CD14-positive monocyte (primary cell): ENCODE results near the gene MCRIP2. TPM values are rescaled to one million over a fixed set of nuclear protein-coding genes. Genes with fewer than 3 reads are reported as not detected.

Experiments
- DNase-seq, 3 donors: peaks; one replicate each; pipeline ENCODE4 v3.0.0-alpha.2; 2011 to 2022
- H2AFZ ChIP-seq: 2 replicates; pipeline ENCODE4 v1.6.0; 2012; ENCODE audit warnings: mild to moderate bottlenecking, low read depth, low read length, inconsistent platforms; ENCODE audit not compliant: insufficient read depth, poor library complexity, severe bottlenecking
- H3K27ac ChIP-seq, 2 donors: 1 replicate in 1 of 2; 2 replicates in 1 of 2; pipeline ENCODE4 v1.5.1; 2012 to 2013; ENCODE audit warnings: low read length in 2 of 2, control low read depth in 1 of 2, inconsistent platforms in 1 of 2, low read depth in 1 of 2, mild to moderate bottlenecking in 1 of 2
- H3K27me3 ChIP-seq, 2 donors: one replicate each; pipeline versions ENCODE4 v1.6.0 to v1.6.1; 2011 to 2013; ENCODE audit warnings: low read length in 2 of 2; ENCODE audit not compliant: control insufficient read depth in 2 of 2, insufficient read depth in 2 of 2
- H3K36me3 ChIP-seq, 2 donors: replicated peaks in 1 of 2; 1 replicate in 1 of 2; 2 replicates in 1 of 2; pipeline versions ENCODE4 v1.5.1 to v1.6.1; 2012 to 2013; ENCODE audit warnings: low read length in 2 of 2, control low read depth in 1 of 2, inconsistent platforms in 1 of 2, mild to moderate bottlenecking in 1 of 2; ENCODE audit not compliant: insufficient read depth in 2 of 2, control insufficient read depth in 1 of 2
- H3K4me1 ChIP-seq, 2 donors: 1 replicate in 1 of 2; 2 replicates in 1 of 2; pipeline versions ENCODE4 v1.5.1 to v1.6.1; 2012 to 2013; ENCODE audit warnings: low read length in 2 of 2, control low read depth in 1 of 2, inconsistent platforms in 1 of 2, mild to moderate bottlenecking in 1 of 2, moderate library complexity in 1 of 2; ENCODE audit not compliant: insufficient read depth in 2 of 2, control insufficient read depth in 1 of 2
- H3K4me2 ChIP-seq: replicated peaks from 2 replicates; pipeline ENCODE3; 2012; ENCODE audit warnings: low read length, moderate library complexity, mild to moderate bottlenecking; ENCODE audit not compliant: poor library complexity, severe bottlenecking; ENCODE audit errors: extremely low read depth
- H3K4me3 ChIP-seq, 3 experiments: fragments of 200-600 bp in 1 of 3; sonication (generic) in 1 of 3; replicated peaks in 1 of 3; 1 replicate in 2 of 3; 2 replicates in 1 of 3; pipeline ENCODE4 v1.5.1; 2011 to 2013; ENCODE audit warnings: low read length in 3 of 3, mild to moderate bottlenecking in 3 of 3, control low read depth in 2 of 3, low read depth in 2 of 3, inconsistent platforms in 1 of 3, moderate library complexity in 1 of 3
- H3K79me2 ChIP-seq: 2 replicates; pipeline ENCODE4 v1.6.0; 2012; ENCODE audit warnings: mild to moderate bottlenecking, control low read depth, inconsistent platforms, low read length, moderate library complexity; ENCODE audit not compliant: insufficient read depth
- H3K9ac ChIP-seq: 2 replicates; pipeline ENCODE4 v1.6.0; 2017; ENCODE audit warnings: low read length, mild to moderate bottlenecking; ENCODE audit not compliant: insufficient read depth, poor library complexity, severe bottlenecking
- H3K9me3 ChIP-seq, 2 donors: replicated peaks in 1 of 2; 1 replicate in 1 of 2; 2 replicates in 1 of 2; pipeline versions ENCODE4 v1.5.1 to v1.6.1; 2012 to 2013; ENCODE audit warnings: low read length in 2 of 2, control low read depth in 1 of 2; ENCODE audit not compliant: control insufficient read depth in 1 of 2, insufficient read depth in 1 of 2
- H4K20me1 ChIP-seq: 2 replicates; pipeline ENCODE4 v1.6.0; 2012; ENCODE audit warnings: mild to moderate bottlenecking, low read length, control low read depth, moderate library complexity; ENCODE audit not compliant: insufficient read depth
- H3K27ac Mint-ChIP-seq, 7 donors: one replicate each; pipeline ENCODE4 v1.8.0; 2020; ENCODE audit warnings: mild to moderate bottlenecking in 7 of 7, mixed read lengths in 7 of 7, moderate library complexity in 6 of 7, inconsistent platforms in 2 of 7
- H3K27me3 Mint-ChIP-seq, 3 donors: one replicate each; pipeline ENCODE4 v1.8.0; 2021 to 2022; ENCODE audit warnings: low read depth in 3 of 3, mild to moderate bottlenecking in 3 of 3, mixed read lengths in 3 of 3, moderate library complexity in 3 of 3, inconsistent platforms in 1 of 3
- H3K36me3 Mint-ChIP-seq, 2 donors: one replicate each; pipeline ENCODE4 v1.8.0; 2020; ENCODE audit warnings: mixed read lengths in 2 of 2, inconsistent platforms in 1 of 2, mild to moderate bottlenecking in 1 of 2
- H3K4me1 Mint-ChIP-seq: one replicate; pipeline ENCODE4 v1.8.0; 2020; ENCODE audit warnings: mild to moderate bottlenecking, mixed read lengths
- H3K4me3 Mint-ChIP-seq, 2 donors: one replicate each; pipeline ENCODE4 v1.8.0; 2020; ENCODE audit warnings: mild to moderate bottlenecking in 2 of 2, mixed read lengths in 2 of 2, moderate library complexity in 1 of 2
- H3K9me3 Mint-ChIP-seq, 7 donors: one replicate each; pipeline ENCODE4 v1.8.0; 2020 to 2022; ENCODE audit warnings: mixed read lengths in 7 of 7, mild to moderate bottlenecking in 6 of 7, moderate library complexity in 6 of 7, inconsistent platforms in 2 of 7
- CTCF ChIP-seq: fragments of 200-600 bp; IDR thresholded peaks from one replicate; pipeline ENCODE4 v1.8.0; 2022; ENCODE audit warnings: antibody characterized with exemption, mild to moderate bottlenecking
- WGBS: methylation state at CpG from one replicate; pipeline ENCODE4 v1.1.5; 2013; ENCODE audit warnings: missing lambda C conversion rate; ENCODE audit not compliant: insufficient coverage; 5-methylcytosine and 5-hydroxymethylcytosine counted together
- intact Hi-C, 2 donors: fragments of 100-400 bp; cut with micrococcal nuclease; formaldehyde crosslinking; loops; one replicate each; pipeline versions ENCODE4 v1.15.0 to v1.15.1; 2023
- polyA plus RNA-seq, 3 donors: library from polyadenylated mRNA; depleted of rRNA in 1 of 3; unstranded in 2 of 3; stranded (reverse) in 1 of 3; fragments of 300-500 nt in 2 of 3; fragments of >200 nt in 1 of 3; fragmentation: Illumina TruSeq in 2 of 3; gene quantifications; 1 replicate in 2 of 3; 2 replicates in 1 of 3; pipeline ENCODE4 v1.2.3, GENCODE V29; 2012 to 2021

Gene MCRIP2
- polyA plus RNA-seq, 3 donors, result 23.7 to 65.6 (median 42.1) TPM

DNA sequence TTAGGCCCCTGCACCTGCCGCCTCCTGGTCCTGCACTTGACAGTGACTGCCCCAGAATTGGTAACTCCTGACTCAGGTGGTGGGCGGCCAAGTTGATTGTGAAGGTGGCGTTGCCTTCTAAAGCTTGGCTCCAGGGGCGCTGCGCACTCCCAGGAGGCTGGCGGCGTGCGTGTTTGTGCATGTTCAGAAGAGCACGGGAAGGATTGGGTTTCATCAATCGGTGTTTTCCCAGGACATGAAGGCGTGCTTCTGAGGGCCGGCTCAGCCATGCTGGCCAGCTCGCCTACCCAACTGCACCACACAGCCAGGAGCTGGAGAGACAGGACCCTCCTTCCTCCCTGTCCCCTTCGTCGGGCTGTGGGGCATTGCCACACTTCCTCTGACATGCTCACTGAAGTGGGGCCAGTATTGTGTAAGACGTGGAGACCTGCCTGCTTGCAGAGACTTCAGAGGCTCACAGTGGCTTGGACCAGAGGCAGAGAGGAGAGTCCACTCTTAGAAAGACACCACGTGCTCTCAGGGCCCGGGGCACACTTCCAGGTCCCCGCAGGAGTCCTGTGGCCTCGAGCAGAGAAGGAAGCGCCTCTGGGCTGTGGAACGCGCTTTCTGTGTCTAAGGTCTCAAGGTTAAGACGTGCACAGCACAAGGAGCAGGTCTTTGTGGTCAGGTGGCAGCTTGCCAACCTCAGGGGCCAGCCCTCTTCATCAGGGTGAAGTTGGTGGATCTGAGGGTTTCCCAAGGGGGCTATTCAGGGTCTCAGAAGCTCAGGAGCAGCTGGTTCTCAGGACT, 48.9 kb upstream of the MCRIP2 start:
- Histone ChIP-seq H3K79me2 (peaks cover 84% of the 10 kb centered on the region), H3K9ac (peak overlapping the region; percentile 30), H4K20me1 (peaks cover 47% of the 10 kb centered on the region), H3K4me1 (peaks cover 70 to 78% of the 10 kb centered on the region in 2 donors), H2AFZ (peak overlapping the region; percentile 29), H3K27ac (peak overlapping the region; percentile 81 to 83), H3K9me3 (no peaks in the 10 kb centered on the region), H3K36me3 (peaks cover 0 to 7% of the 10 kb centered on the region in 2 donors), H3K4me2 (peak overlapping the region; percentile 87), H3K27me3 (no peaks in the 10 kb centered on the region), H3K4me3 (peak overlapping the region in 2 of 3 experiments; percentile 17 to 92)
- peaks cover 17 to 24% of the 10 kb centered on the region in 2 donors for H3K36me3 Mint-ChIP-seq
- H3K4me3 Mint-ChIP-seq, result peak overlapping the region; percentile 87 to 95
- H3K9me3 Mint-ChIP-seq, result peaks cover 0 to 3% (median 0%) of the 10 kb centered on the region in 7 donors
- H3K27ac Mint-ChIP-seq, result peak overlapping the region; percentile 82 to 96 (median 93)
- peaks cover 0 to 2% (median 0%) of the 10 kb centered on the region in 3 donors for H3K27me3 Mint-ChIP-seq
- peak; percentile 80 to 91 (median 83) for DNase-seq
- intact Hi-C loops, result no loop called here
- TF ChIP-seq CTCF, result peak; percentile 22
- H3K4me1 Mint-ChIP-seq, result peaks cover 70% of the 10 kb centered on the region
- WGBS, result 22% methylated on average over 21 of the region's 24 CpGs

DNA sequence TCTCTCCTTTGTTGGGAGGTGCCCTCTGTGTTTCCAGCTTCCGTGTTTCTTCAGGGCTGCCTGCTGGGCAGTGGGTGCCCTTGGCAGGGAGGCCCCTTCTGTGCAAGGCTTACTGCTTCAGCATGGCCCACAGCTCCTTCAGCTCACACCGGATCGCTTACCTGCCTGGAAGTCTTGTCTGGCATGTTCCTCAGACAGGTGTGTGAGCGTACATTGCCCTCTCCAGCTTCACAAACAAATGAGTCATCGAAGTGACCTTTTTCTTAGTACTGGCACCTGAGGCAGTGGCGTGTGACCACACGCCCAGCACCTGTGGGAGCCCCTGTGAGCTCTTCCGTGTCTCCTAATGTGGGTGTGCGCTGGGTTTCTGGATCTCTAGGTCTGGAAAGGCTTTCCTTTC, 48.2 kb upstream of the MCRIP2 start:
- H3K27ac Mint-ChIP-seq, result peak overlapping the region; percentile 82 to 96 (median 93)
- H3K4me1 Mint-ChIP-seq, result peaks cover 63% of the 10 kb centered on the region
- H3K9ac ChIP-seq, result peak overlapping the region; percentile 30
- H3K36me3 ChIP-seq, result peaks cover 0 to 7% of the 10 kb centered on the region in 2 donors
- H3K27me3 ChIP-seq, result no peaks in the 10 kb centered on the region
- WGBS, result 89% methylated on average over 9 of the region's 9 CpGs
- peak overlapping the region; percentile 87 to 95 for H3K4me3 Mint-ChIP-seq
- H3K4me1 ChIP-seq, result peaks cover 63 to 72% of the 10 kb centered on the region in 2 donors
- DNase-seq, result peak in 1 of 3 donors; percentile 2
- peak overlapping the region; percentile 87 for H3K4me2 ChIP-seq
- peaks cover 49% of the 10 kb centered on the region for H4K20me1 ChIP-seq
- H3K4me3 ChIP-seq, result peak overlapping the region in 1 of 3 experiments; percentile 92
- no peak for TF ChIP-seq CTCF
- H3K36me3 Mint-ChIP-seq, result peaks cover 17 to 26% of the 10 kb centered on the region in 2 donors
- peaks cover 0 to 2% (median 0%) of the 10 kb centered on the region in 3 donors for H3K27me3 Mint-ChIP-seq
- no peak overlapping the region for H2AFZ ChIP-seq
- H3K27ac ChIP-seq, result peak overlapping the region; percentile 81 to 83
- no peaks in the 10 kb centered on the region for H3K9me3 ChIP-seq
- peaks cover 80% of the 10 kb centered on the region for H3K79me2 ChIP-seq
- H3K9me3 Mint-ChIP-seq, result peaks cover 0 to 2% (median 0%) of the 10 kb centered on the region in 7 donors
- intact Hi-C loops, result no loop called here
